Right cardiac atrium (tissue), 5 donors: ENCODE data around the gene ADGRL1. TPM values are rescaled to one million over a fixed set of nuclear protein-coding genes. Genes with fewer than 3 reads are reported as not detected.

Source experiments
- ATAC-seq, 2 donors: fragments of 200-7000 bp; cut with Tn5 transposase; one replicate each; pipeline versions ENCODE4 v1.8.0 to v1.9.1; 2020; ENCODE audit warnings: moderate library complexity in 2 of 2, mild to moderate bottlenecking in 1 of 2
- DNase-seq, 3 donors: peaks; one replicate each; pipeline ENCODE4 v3.0.0-alpha.2; 2020
- H3K27ac ChIP-seq: one replicate; pipeline ENCODE4 v1.5.1; 2013; ENCODE audit warnings: mild to moderate bottlenecking, low read length, control low read depth, moderate library complexity
- H3K27me3 ChIP-seq: one replicate; pipeline ENCODE4 v1.6.1; 2013; ENCODE audit not compliant: control insufficient read depth, insufficient read depth
- H3K4me1 ChIP-seq: one replicate; pipeline ENCODE4 v1.6.1; 2013; ENCODE audit warnings: low read length; ENCODE audit not compliant: control insufficient read depth, insufficient read depth
- H3K4me3 ChIP-seq: one replicate; pipeline ENCODE4 v1.5.1; 2013; ENCODE audit warnings: low read length, control low read depth
- H3K9me3 ChIP-seq: one replicate; pipeline ENCODE4 v1.6.1; 2013; ENCODE audit warnings: low read length; ENCODE audit not compliant: control insufficient read depth
- WGBS: extraction: QIAGEN DNeasy Blood & Tissue Kit; methylation state at CpG from one replicate; pipeline ENCODE4 v1.1.7; 2013; 5-methylcytosine and 5-hydroxymethylcytosine counted together
- intact Hi-C, 4 donors: fragments of 100-400 bp; cut with DNase I; formaldehyde crosslinking; loops; one replicate each; pipeline versions ENCODE4 v1.11.0 to v1.14.0; 2022 to 2023
- polyA plus RNA-seq: library from polyadenylated mRNA; stranded (reverse); fragments of 200-250 nt; gene quantifications from one replicate; pipeline ENCODE4 v1.2.3, GENCODE V29; 2013
- total RNA-seq, 4 donors: library from RNA; stranded (reverse); fragmentation: NEBNext Ultra II Directional; extraction: Animal tissue kit (Norgen Biotek cat#: 25700); gene quantifications; one replicate each; pipeline ENCODE4 v1.2.1, GENCODE V29; 2021
- donor health status: healthy with polysubstance abuse.
- donor health status: DM: no; HTN: yes; CAD: no.
- donor health status: DM: no; HTN: no; CAD: no.
- donor health status: DM: no; HTN: yes; CAD: no; lungs with severe emphysema.
- donor health status: DM: yes; HTN: yes; CAD: no.

ADGRL1 gene
- total and polyA plus RNA-seq, 5 donors = 20.1 to 36.9 (median 33.6) TPM

DNA sequence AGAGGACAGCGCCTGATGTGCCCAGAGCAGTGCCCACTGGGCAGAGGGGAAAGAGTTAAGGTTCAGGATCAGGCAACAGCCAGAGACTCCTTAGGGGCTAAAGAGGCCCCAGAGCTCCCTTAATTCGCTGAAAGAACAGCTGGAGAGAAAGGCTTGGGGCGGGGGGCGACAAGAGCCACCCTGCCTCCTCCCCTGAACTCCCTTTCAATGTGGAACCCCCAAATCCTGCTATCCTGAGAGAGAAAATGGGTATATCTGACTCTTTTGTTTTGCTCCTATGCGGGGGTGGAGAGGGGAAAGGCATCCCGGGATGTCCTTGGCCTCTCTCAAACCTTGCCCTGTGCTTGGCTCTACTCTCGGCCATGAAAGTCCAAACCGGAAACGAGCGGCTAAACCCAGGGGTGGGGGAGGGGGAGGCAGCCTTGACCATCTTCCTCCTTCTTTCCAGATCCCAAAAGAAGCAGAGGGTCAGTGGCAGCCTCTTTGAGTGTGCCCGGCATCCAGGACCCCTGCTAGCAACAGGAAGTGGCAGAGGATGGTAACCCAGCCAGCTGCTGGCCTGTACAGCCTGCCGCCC, 93.1 kb downstream of the ADGRL1 start:
- intact Hi-C loops = no loop called here
- Histone ChIP-seq H3K27me3 (no peaks in the 10 kb centered on the region), H3K27ac (peak overlapping the region; percentile 80), H3K4me3 (no peak overlapping the region), H3K9me3 (no peaks in the 10 kb centered on the region), H3K4me1 (peaks cover 15% of the 10 kb centered on the region)
- DNase-seq = peak; percentile 53 to 82 (median 82)
- ATAC-seq = peak; percentile 14 to 20
- 18% methylated on average over 12 of the region's 12 CpGs for WGBS

DNA sequence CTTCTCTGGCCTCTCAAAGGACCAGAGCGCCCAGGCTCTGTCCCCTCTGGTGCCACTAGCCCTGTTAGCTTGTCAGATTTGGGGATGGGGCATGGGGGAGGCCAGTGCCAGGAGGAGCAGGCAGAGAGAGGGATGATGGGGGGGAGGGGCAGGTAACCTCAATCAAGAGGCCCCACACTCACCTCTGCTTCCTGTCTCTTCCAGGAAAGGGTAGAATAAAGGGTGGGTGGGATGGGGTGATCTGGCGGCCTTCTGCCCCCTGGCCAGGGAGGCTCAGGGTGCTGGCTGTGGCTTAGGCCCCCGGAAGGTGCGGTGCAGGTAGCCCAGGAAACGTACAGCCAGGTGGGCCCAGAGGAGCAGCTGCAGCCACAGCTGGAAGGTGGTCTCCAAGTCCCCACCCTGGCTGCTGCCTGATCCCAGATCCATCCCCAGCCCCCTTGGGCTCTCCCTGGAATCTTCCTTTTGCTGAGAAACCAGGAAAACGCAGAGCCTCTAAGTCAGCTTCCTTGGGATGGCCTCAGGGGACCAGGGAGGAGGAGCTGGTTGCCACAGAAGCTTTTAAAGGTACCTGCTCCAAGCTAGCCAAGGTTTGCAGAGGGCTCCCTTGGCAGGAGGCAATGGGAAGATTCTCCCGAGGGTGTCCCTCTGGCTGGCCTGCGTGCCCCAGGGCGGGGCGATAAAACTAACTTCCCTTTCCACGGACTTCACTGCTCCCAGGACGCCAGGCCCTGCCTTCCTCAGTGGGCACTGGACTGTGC, 93.7 kb downstream of the ADGRL1 start:
- H3K27me3 ChIP-seq = no peaks in the 10 kb centered on the region
- H3K4me3 ChIP-seq = no peak overlapping the region
- intact Hi-C loops = no loop called here
- DNase-seq = peak; percentile 44 to 79 (median 75)
- no peaks in the 10 kb centered on the region for H3K9me3 ChIP-seq
- peaks cover 15% of the 10 kb centered on the region for H3K4me1 ChIP-seq
- ATAC-seq = peak; percentile 9 to 12
- 38% methylated on average over 12 of the region's 12 CpGs for WGBS
- H3K27ac ChIP-seq = peak overlapping the region; percentile 80

DNA sequence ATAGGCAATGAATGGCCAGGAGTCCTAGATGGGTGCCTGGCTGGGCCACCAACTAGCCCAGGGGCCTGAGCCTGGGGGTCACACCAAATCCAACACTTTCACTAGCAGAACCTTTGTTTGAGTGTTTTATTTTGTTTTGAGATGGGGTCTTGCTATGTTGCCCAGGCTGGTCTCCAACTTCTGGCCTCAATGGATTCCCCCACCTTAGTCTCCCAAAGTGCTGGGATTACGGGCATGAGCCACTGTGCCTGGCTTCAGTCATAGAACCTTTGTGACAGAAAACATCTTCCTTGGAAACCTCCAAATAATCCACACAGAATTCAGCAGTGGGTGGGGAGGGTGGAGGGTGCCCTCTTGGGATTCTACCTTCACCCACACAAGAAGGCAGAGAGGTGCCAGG, 94.5 kb downstream of the ADGRL1 start:
- intact Hi-C loops = no loop called here
- Histone ChIP-seq H3K4me1 (peaks cover 15% of the 10 kb centered on the region), H3K27me3 (no peaks in the 10 kb centered on the region), H3K27ac (peak overlapping the region; percentile 1), H3K4me3 (no peak overlapping the region), H3K9me3 (no peaks in the 10 kb centered on the region)
- ATAC-seq = no peak
- 66% methylated on average over 1 of the region's 1 CpG for WGBS
- DNase-seq = no peak

DNA sequence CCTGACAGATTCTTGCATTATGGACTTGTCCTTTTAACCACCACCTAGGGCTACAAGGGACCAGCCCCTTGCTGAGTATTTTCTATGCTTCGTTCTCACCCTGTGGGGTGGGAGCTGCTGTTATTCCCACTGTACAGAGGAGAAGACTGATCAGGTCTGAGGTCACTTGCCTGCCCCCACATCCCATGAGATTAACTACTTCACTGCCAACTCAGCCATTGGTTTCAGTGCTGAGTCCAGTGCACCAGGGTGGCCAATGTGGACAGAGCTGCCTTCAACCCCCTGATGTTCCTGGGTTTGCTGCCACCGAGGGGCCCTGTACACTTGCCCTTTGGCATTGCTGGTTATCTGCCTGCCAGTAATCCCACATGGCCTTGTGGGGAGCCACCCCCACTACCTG, 95.3 kb downstream of the ADGRL1 start:
- Histone ChIP-seq H3K4me3 (no peak overlapping the region), H3K27me3 (no peaks in the 10 kb centered on the region), H3K27ac (no peak overlapping the region), H3K9me3 (no peaks in the 10 kb centered on the region), H3K4me1 (peaks cover 15% of the 10 kb centered on the region)
- WGBS = 57% methylated on average over 2 of the region's 2 CpGs
- no peak for DNase-seq
- no peak for ATAC-seq
- intact Hi-C loops = no loop called here

DNA sequence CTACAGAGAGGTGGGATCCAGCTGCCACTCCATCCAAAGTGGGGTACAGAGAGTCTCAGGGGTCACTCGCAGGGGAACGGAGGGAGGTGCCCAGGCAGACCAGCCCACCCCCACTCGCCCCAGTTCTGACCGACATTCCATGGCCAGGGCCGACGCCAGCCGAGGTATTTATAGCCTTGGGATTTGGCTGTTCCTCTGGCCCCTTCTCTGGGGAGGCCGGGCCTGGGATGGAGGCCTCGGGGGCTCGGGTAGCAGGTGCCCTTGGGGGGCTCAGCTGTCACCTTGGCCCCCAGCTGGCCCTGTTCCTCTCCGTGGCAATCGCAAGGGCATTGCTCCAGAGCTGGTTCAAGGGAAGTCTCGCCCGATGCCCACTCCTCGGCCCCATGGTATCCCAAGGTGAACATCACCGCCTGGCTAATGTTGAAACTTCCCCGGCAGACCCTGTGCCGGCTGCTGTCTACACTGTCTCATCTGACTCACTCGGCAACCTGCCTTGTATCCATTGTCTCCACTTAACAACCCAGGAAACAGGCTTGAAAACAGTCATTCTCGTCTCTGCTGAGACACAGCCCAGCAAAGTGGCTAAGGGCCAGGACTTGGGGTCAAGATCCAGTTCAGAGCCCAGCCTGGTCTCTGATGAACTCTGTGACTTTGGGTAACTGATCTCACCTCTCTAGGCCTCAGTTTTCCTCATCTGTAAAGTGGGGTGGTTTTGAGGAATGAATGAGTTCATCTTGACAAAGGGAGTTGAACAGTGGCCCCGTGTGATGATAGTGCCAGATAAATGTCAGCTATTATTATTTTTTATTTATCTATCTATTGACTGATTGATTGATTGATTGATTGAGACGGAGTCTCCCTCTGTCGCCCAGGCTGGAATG, 98.1 kb downstream of the ADGRL1 start:
- Histone ChIP-seq H3K27ac (peak overlapping the region; percentile 93), H3K27me3 (no peaks in the 10 kb centered on the region), H3K4me1 (peaks cover 9% of the 10 kb centered on the region), H3K9me3 (no peaks in the 10 kb centered on the region), H3K4me3 (no peak overlapping the region)
- intact Hi-C loops = no loop called here
- 59% methylated on average over 23 of the region's 23 CpGs for WGBS
- ATAC-seq (peak; percentile 80 to 86), DNase-seq (peak; percentile 58 to 87 (median 83))

DNA sequence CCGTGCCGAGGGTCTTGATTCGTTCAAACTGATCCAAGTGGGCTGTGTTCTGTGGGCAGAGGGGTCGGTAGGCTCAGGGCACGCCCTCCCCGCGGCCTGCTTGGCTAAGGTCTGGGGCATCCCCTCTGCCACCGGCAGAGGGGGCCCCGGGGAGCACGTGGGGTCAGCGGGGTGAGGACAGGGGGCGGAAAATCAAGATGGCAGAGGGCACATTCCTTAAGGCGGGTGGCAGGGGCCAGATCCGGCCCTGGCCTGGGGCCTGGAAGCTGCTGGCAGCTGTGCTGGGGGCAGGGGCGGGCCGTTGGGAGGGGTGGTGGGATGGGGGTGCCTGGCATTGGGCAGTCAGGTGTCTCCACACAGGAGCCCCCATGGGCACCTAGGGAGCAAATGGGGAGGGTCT, 99.1 kb downstream of the ADGRL1 start:
- Histone ChIP-seq H3K9me3 (no peaks in the 10 kb centered on the region), H3K27me3 (no peaks in the 10 kb centered on the region), H3K4me3 (no peak overlapping the region), H3K4me1 (peaks cover 2% of the 10 kb centered on the region), H3K27ac (peak overlapping the region; percentile 93)
- DNase-seq = peak in 2 of 3 donors; percentile 55 to 73
- intact Hi-C loops = no loop called here
- peak in 1 of 2 donors; percentile 43 for ATAC-seq
- 74% methylated on average over 16 of the region's 16 CpGs for whole genome bisulfite sequencing

DNA sequence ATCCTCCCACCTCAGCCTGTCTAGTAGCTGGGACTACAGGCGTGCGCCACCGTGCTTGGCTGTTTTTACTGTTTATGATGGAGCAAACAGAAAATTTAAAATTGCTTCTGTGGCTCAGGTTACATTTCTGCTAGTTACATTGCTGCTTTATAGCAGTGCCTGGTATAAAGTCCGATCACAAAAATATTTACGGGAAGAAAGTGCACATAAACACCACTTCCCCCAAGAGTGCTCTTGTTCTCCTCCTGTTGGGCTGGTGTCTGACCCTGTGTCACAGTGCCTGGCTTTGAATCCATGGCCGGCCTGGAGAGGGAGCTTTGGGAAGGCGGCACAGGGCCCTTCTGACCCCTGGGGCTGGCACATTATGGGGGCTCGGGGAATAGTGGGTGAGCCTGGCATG, 100.3 kb downstream of the ADGRL1 start:
- Histone ChIP-seq H3K4me1 (no peaks in the 10 kb centered on the region), H3K9me3 (no peaks in the 10 kb centered on the region), H3K4me3 (no peak overlapping the region), H3K27me3 (no peaks in the 10 kb centered on the region), H3K27ac (no peak overlapping the region)
- DNase-seq (peak in 1 of 3 donors; percentile 37), ATAC-seq (no peak)
- intact Hi-C loops = no loop called here
- WGBS = 84% methylated on average over 8 of the region's 8 CpGs

DNA sequence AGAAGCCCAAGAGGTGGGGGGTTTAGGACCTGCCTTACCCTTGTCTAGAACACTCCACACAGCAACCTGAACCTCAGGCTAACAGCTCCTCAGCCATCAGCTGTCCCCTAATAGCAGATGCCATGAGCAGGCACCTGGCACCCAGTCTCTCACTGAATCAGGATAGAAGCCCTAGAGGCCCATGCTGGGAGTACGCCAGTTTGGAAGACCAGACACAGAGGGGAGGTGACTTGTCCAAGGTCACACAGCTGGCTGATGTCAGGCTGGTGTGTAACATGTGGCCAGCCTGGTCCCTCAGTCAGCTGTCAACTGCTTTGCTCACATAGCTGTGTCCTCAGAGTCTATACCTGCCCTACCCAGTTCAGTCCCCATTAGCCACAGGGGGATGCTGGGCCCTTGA, 102.7 kb downstream of the ADGRL1 start:
- peak in 1 of 3 donors; percentile 24 for DNase-seq
- intact Hi-C loops = no loop called here
- no peak overlapping the region for H3K27ac ChIP-seq

DNA sequence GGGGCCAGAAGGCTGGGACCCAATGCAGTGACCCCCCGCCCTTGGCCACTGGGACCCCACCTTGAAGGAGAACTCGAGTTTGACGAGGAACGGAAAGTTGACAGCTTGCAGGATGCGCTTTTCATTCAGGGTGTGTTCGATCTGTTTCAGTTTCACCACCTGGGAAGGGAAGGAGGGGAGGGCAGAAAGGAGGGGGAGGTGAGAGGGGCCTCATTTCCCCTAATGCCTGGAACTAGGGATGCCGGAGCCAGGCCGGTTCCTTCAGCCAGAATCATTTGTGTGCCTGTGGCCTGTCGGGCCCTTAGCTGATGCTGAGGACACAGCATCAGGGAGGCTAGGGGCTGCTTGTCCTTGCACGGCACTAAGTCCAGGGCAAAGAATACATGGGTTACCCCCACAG, 103.2 kb downstream of the ADGRL1 start:
- WGBS = 87% methylated on average over 10 of the region's 10 CpGs
- Histone ChIP-seq H3K9me3 (no peaks in the 10 kb centered on the region), H3K27ac (no peak overlapping the region), H3K4me1 (no peaks in the 10 kb centered on the region), H3K27me3 (no peaks in the 10 kb centered on the region), H3K4me3 (no peak overlapping the region)
- DNase-seq (no peak), ATAC-seq (no peak)
- intact Hi-C loops = no loop called here

More for the DNA sequence above, 102.7 kb downstream of the ADGRL1 start:
- no peak for ATAC-seq
- no peaks in the 10 kb centered on the region for H3K27me3 ChIP-seq
- H3K4me1 ChIP-seq = no peaks in the 10 kb centered on the region
- no peaks in the 10 kb centered on the region for H3K9me3 ChIP-seq
- no peak overlapping the region for H3K4me3 ChIP-seq
- 91% methylated on average over 1 of the region's 1 CpG for WGBS

DNA sequence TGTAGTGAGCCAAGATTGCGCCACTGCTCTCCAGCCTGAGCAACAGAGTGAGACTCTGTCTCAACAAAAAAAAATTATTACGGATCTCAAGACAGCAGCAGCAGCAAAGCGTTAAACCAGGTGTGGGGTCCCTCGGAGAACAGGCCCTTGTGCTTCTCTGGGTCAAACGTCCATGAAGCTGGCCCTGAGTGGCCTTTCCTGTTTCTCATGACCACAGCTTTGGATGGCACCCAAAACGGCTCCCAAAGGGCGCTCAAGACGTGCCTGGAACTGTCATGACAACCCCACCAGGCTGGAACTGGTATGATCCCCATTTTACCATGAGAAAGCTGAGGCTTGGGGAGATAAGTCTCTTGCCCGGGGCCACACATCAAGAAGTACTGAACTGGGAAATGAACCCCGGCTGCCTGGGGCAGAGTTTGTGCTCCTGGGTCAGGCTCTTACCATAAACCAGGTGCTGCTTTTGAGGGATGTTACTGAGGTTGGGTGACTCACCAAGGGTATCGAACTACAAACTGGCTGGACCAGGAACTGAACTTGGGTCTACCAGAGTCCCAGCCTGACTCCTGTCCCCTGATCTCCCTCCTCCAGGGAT, 103.8 kb downstream of the ADGRL1 start:
- H3K9me3 ChIP-seq = no peaks in the 10 kb centered on the region
- DNase-seq (peak; percentile 29 to 69 (median 45)), ATAC-seq (peak; percentile 10 to 16)
- H3K27me3 ChIP-seq = no peaks in the 10 kb centered on the region
- no peaks in the 10 kb centered on the region for H3K4me1 ChIP-seq
- WGBS = 58% methylated on average over 11 of the region's 11 CpGs
- H3K27ac ChIP-seq = peak overlapping the region; percentile 48
- intact Hi-C loops = no loop called here
- H3K4me3 ChIP-seq = no peak overlapping the region
